PFSK-1 (cell line): ENCODE results near the gene CCDC184.

Experiments
- FOXP2 ChIP-seq: optimal IDR thresholded peaks from 2 replicates; pipeline ENCODE3; 2011; ENCODE audit warnings: borderline replicate concordance, control low read depth, inconsistent platforms; ENCODE audit not compliant: insufficient read depth; ENCODE audit errors: extremely low read length, extremely low read depth
- POLR2AphosphoS5 ChIP-seq: IDR thresholded peaks from 2 replicates; pipeline ENCODE4 v1.6.1; 2012; ENCODE audit warnings: low read depth, mild to moderate bottlenecking, control low read depth, low read length, moderate library complexity
- SIN3A ChIP-seq: IDR thresholded peaks from 2 replicates; pipeline ENCODE4 v1.6.1; 2012; ENCODE audit warnings: mild to moderate bottlenecking, low read length, moderate library complexity, borderline replicate concordance; ENCODE audit not compliant: insufficient read depth
- TAF1 ChIP-seq: IDR thresholded peaks from 2 replicates; pipeline ENCODE4 v1.6.1; 2012; ENCODE audit warnings: low read length, control low read depth, borderline replicate concordance; ENCODE audit not compliant: insufficient read depth
- TF ChIP-seq, protein P1 (sequence below), 2 experiments: IDR thresholded peaks; 2 replicates each; pipeline versions ENCODE4 v1.6.1 to v1.8.0; 2011 to 2012; ENCODE audit warnings: low read depth in 2 of 2, low read length in 2 of 2, control low read depth in 1 of 2, inconsistent platforms in 1 of 2, mild to moderate bottlenecking in 1 of 2, moderate library complexity in 1 of 2; ENCODE audit not compliant: insufficient read depth in 1 of 2

GRCh38 chr12:48135027-48135426 lies 48.4 kb upstream of the CCDC184 start:
- TF ChIP-seq POLR2AphosphoS5: no peak
- TF ChIP-seq FOXP2: no peak
- TF ChIP-seq, protein P1, sequence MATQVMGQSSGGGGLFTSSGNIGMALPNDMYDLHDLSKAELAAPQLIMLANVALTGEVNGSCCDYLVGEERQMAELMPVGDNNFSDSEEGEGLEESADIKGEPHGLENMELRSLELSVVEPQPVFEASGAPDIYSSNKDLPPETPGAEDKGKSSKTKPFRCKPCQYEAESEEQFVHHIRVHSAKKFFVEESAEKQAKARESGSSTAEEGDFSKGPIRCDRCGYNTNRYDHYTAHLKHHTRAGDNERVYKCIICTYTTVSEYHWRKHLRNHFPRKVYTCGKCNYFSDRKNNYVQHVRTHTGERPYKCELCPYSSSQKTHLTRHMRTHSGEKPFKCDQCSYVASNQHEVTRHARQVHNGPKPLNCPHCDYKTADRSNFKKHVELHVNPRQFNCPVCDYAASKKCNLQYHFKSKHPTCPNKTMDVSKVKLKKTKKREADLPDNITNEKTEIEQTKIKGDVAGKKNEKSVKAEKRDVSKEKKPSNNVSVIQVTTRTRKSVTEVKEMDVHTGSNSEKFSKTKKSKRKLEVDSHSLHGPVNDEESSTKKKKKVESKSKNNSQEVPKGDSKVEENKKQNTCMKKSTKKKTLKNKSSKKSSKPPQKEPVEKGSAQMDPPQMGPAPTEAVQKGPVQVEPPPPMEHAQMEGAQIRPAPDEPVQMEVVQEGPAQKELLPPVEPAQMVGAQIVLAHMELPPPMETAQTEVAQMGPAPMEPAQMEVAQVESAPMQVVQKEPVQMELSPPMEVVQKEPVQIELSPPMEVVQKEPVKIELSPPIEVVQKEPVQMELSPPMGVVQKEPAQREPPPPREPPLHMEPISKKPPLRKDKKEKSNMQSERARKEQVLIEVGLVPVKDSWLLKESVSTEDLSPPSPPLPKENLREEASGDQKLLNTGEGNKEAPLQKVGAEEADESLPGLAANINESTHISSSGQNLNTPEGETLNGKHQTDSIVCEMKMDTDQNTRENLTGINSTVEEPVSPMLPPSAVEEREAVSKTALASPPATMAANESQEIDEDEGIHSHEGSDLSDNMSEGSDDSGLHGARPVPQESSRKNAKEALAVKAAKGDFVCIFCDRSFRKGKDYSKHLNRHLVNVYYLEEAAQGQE (IDR thresholded peaks at IDR 0.05; ENCODE audit: insufficient read depth in 1 of 2, low read depth in 2 of 2, low read length in 2 of 2): no peak
- no peak for TF ChIP-seq TAF1
- no peak for TF ChIP-seq SIN3A
